Neutrophil (primary cell): ENCODE data around the gene AMZ1.

Source experiments
- H3K27ac ChIP-seq: fragments of 200-600 bp; sonication (generic); 2 replicates; pipeline ENCODE4 v1.5.1; 2016; ENCODE audit warnings: mild to moderate bottlenecking, moderate library complexity
- H3K27me3 ChIP-seq: fragments of 200-600 bp; sonication (generic); 2 replicates; pipeline ENCODE4 v1.6.0; 2016; ENCODE audit warnings: mild to moderate bottlenecking
- H3K36me3 ChIP-seq: fragments of 200-600 bp; sonication (generic); 2 replicates; pipeline ENCODE4 v1.5.1; 2017
- H3K4me1 ChIP-seq, 2 experiments: fragments of 200-600 bp in 1 of 2; sonication (generic) in 1 of 2; 1 replicate in 1 of 2; 2 replicates in 1 of 2; pipeline versions ENCODE4 v1.5.1 to v1.6.1; 2013 to 2016; ENCODE audit warnings: low read depth in 1 of 2, low read length in 1 of 2, mild to moderate bottlenecking in 1 of 2, moderate library complexity in 1 of 2; ENCODE audit not compliant: control insufficient read depth in 1 of 2, insufficient read depth in 1 of 2
- H3K4me3 ChIP-seq, 2 experiments: fragments of 200-600 bp in 1 of 2; sonication (generic) in 1 of 2; 1 replicate in 1 of 2; 2 replicates in 1 of 2; pipeline ENCODE4 v1.5.1; 2013 to 2016; ENCODE audit warnings: low read depth in 1 of 2, low read length in 1 of 2, mild to moderate bottlenecking in 1 of 2, moderate library complexity in 1 of 2
- H3K9me3 ChIP-seq: fragments of 200-600 bp; sonication (generic); 2 replicates; pipeline ENCODE4 v1.5.1; 2016
- TF ChIP-seq, protein P1 (sequence below): fragments of 200-600 bp; sonication (generic); IDR thresholded peaks from 2 replicates; pipeline ENCODE4 v1.5.1; 2016; ENCODE audit warnings: antibody characterized with exemption

Gene AMZ1

DNA sequence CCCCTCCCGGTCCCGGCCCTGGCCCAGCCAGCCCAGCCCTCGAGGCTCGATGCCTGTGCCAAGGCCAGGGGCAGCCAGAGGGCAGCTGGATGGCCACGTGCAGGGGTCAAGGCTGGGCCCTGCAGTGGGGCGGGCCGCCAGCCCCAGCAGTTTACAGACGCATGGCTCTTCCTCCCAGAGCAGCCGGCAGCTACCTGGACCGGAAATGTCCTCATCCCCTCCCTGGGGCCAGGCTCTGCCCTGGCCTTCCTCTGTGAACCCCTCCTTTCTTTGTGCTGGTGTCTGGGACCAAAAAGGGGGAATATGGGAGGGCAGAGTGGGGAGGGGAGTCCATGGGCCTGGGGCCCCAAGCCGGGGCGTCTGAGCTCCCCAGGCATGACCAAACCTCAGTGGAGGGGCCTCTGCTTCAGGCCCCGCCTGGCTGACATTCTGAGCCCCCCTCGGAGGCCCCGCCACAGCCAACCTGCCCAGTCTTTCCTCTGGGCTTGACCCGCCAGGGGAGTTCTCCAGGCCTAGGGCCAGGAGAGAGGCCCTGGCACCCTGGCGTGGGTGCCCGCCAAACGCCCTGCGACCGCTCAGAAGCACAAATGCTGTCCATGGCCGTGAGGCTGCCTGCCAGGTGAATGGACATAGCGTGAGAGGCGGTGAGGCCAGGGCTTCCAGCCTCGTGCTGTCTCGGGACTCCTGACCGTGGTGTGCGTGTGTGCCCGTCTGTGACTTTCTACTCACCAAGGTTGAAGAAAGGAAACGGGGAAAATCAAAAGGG lies 24.7 kb upstream of the AMZ1 start:
- Histone ChIP-seq H3K9me3 (no peaks in the 10 kb centered on the region), H3K36me3 (peaks cover 31% of the 10 kb centered on the region), H3K4me1 (peaks cover 18 to 21% of the 10 kb centered on the region in 2 experiments), H3K4me3 (no peak overlapping the region), H3K27me3 (peaks cover 24% of the 10 kb centered on the region), H3K27ac (peak overlapping the region; percentile 37)
- TF ChIP-seq, protein P1, sequence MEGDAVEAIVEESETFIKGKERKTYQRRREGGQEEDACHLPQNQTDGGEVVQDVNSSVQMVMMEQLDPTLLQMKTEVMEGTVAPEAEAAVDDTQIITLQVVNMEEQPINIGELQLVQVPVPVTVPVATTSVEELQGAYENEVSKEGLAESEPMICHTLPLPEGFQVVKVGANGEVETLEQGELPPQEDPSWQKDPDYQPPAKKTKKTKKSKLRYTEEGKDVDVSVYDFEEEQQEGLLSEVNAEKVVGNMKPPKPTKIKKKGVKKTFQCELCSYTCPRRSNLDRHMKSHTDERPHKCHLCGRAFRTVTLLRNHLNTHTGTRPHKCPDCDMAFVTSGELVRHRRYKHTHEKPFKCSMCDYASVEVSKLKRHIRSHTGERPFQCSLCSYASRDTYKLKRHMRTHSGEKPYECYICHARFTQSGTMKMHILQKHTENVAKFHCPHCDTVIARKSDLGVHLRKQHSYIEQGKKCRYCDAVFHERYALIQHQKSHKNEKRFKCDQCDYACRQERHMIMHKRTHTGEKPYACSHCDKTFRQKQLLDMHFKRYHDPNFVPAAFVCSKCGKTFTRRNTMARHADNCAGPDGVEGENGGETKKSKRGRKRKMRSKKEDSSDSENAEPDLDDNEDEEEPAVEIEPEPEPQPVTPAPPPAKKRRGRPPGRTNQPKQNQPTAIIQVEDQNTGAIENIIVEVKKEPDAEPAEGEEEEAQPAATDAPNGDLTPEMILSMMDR, result no peak

DNA sequence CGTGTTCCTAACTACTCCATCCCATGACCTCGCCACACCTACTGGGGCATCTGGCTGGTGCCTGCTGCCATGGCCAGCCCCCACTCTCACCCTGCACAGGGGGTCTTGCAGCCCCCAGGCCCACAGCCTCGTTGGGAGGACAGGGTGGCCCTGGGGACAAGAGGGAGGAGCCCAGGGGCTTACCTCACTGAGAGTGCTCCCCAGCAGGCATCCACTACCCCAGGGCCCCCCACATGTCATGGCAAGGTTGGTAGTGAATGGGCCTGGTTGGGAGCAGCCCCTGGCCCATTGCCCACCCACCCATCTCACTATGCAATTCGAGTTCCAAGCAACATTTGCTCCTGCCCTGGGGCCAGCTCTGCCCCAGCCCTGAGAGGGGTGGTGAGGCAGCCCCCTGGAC lies 24.0 kb upstream of the AMZ1 start:
- Histone ChIP-seq H3K27me3 (peaks cover 25% of the 10 kb centered on the region), H3K4me1 (peaks cover 18 to 21% of the 10 kb centered on the region in 2 experiments), H3K36me3 (peaks cover 25% of the 10 kb centered on the region)

DNA sequence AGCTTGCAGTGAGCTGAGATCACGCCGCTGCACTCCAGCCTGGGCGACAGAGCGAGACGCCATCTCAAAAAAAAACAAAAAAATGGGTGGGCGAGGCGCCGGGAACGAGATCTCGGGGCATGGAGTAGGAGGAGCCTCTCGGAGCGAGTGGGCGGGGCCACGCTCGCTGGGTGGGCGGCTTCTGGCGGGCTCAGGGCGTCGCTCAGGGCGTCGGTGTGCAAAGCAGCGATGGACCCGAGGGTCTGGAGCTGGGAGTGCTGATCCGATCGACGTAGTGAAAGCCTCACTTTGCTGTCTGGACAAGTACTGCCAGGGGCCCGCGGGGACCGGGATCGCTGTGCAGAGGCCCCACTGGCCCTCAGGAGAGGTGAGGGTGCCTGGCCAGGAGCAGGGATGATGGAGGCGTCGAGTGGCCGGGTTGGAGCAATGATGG lies 22.6 kb upstream of the AMZ1 start:
- peaks cover 12% of the 10 kb centered on the region for H3K36me3 ChIP-seq
- H3K27ac ChIP-seq, result no peak overlapping the region
- H3K4me1 ChIP-seq, result peaks cover 18 to 21% of the 10 kb centered on the region in 2 experiments
- H3K9me3 ChIP-seq, result no peaks in the 10 kb centered on the region
- no peak overlapping the region for H3K4me3 ChIP-seq
- peaks cover 34% of the 10 kb centered on the region for H3K27me3 ChIP-seq
- TF ChIP-seq, protein P1, result no peak

More for the DNA sequence above, 24.0 kb upstream of the AMZ1 start:
- Histone ChIP-seq H3K9me3 (no peaks in the 10 kb centered on the region), H3K4me3 (no peak overlapping the region), H3K27ac (no peak overlapping the region)
- TF ChIP-seq, protein P1, result no peak

DNA sequence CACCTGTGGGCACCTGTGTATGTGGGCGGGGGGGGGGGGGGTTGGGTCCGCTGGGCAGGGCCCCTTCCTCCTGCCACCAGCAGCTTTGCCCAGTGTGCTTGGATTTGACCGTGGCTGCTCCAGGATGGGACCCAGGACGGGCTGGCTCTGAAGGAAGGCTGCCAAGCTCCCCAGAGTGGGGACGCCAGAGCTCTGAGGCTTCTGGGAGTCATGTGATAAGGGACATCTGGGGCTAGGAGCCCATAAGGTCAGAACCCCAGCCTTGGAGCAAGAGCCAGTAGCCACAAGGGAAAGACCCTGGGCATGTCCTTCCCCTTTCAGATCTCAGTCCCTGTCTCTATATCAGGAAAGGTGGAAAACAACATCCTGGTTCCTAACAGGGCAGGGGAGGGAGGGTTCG lies 21.8 kb upstream of the AMZ1 start:
- H3K27me3 ChIP-seq, result peaks cover 41% of the 10 kb centered on the region
- no peak overlapping the region for H3K27ac ChIP-seq
- TF ChIP-seq, protein P1, result no peak
- peaks cover 12% of the 10 kb centered on the region for H3K36me3 ChIP-seq
- no peaks in the 10 kb centered on the region for H3K9me3 ChIP-seq
- no peak overlapping the region for H3K4me3 ChIP-seq
- H3K4me1 ChIP-seq, result peaks cover 18 to 21% of the 10 kb centered on the region in 2 experiments

DNA sequence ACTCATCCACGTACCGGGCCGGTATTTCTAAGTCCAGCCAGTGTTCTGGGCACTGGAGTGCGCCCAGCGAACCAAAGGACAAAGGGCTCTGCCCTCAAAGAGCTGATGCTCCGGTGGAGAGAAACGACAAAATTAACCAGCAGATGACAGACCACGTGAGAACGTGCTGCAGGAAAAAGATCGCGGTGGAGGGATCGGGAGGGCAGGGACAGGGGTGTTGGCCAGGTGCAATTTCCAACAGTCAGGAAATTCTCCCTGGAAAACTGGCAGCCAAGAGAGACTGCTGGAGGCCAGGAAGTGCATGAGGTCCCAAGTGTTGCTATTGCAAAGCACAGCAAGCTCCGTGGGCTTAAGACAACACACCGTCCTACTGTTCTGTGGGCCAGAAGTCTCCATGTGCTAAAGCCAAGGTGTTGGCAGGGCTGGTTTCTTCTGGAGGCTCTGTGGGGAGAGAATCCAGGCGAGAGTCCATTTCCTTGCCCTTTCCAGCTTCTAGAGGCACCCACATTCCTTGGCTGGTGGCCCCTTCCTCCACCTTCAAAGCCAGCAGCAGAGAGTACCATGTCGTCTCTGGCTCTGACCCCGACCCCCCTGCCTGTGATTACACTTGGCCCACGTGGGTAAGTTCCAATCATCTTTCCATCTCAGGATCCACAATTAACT lies 21.3 kb upstream of the AMZ1 start:
- Histone ChIP-seq H3K9me3 (no peaks in the 10 kb centered on the region), H3K27me3 (peaks cover 46% of the 10 kb centered on the region), H3K4me1 (peaks cover 18 to 21% of the 10 kb centered on the region in 2 experiments), H3K4me3 (no peak overlapping the region), H3K36me3 (peaks cover 8% of the 10 kb centered on the region), H3K27ac (no peak overlapping the region)
- TF ChIP-seq, protein P1, result no peak
